IMR-90 (cell line): ENCODE data around the gene LDAH. TPM values are rescaled to one million over a fixed set of nuclear protein-coding genes. Genes with fewer than 3 reads are reported as not detected.
A peak's percentile ranks its signal among the peaks of the same experiment; 100 is the strongest.

Experiments
- ATAC-seq: fragments of 200-7000 bp; cut with Tn5 transposase; 2 replicates; pipeline ENCODE4 v1.9.1; 2020; ENCODE audit warnings: low read depth, mild to moderate bottlenecking, moderate library complexity
- BruUV-seq: library from RNA; stranded (reverse); fragments of 400-500 nt; replicated peaks from 2 replicates; lab custom pipeline; 2021; lab: Mats Ljungman, UMichigan
- CTCF ChIA-PET: fragments of 300-600 bp; formaldehyde crosslinking; extraction: SDS; loops from one replicate; lab custom pipeline; 2021; ENCODE audit warnings: antibody characterized with exemption; lab: Yijun Ruan, JAX
- POLR2A ChIA-PET: fragments of 300-600 bp; sonication (Branson Sonifier 250); formaldehyde crosslinking; loops from one replicate; lab custom pipeline; 2022; ENCODE audit warnings: antibody characterized with exemption; ENCODE audit not compliant: unreplicated experiment; lab: Charles Lee
- DNase-seq: peaks from one replicate; pipeline ENCODE4 v3.0.0; 2013
- H2AFZ ChIP-seq: replicated peaks from 2 replicates; pipeline ENCODE3; 2013; ENCODE audit warnings: low read length, mild to moderate bottlenecking; ENCODE audit not compliant: poor library complexity
- H2AK5ac ChIP-seq: 2 replicates; pipeline ENCODE4 v1.6.1; 2013; ENCODE audit warnings: low read depth, low read length, inconsistent platforms
- H2AK9ac ChIP-seq: replicated peaks from 2 replicates; pipeline ENCODE3; 2013; ENCODE audit warnings: mild to moderate bottlenecking, low read depth, low read length, moderate library complexity; ENCODE audit not compliant: poor library complexity
- H2BK120ac ChIP-seq: 2 replicates; pipeline ENCODE4 v1.6.1; 2013; ENCODE audit warnings: low read depth, low read length, inconsistent platforms
- H2BK15ac ChIP-seq: 3 replicates; pipeline ENCODE4 v1.6.1; 2013; ENCODE audit warnings: low read depth, low read length, inconsistent platforms
- H2BK20ac ChIP-seq: 2 replicates; pipeline ENCODE4 v1.6.1; 2013; ENCODE audit warnings: low read depth, mild to moderate bottlenecking, inconsistent platforms, low read length, moderate library complexity
- H2BK5ac ChIP-seq: 2 replicates; pipeline ENCODE4 v1.6.1; 2013; ENCODE audit warnings: mild to moderate bottlenecking, low read depth, low read length, inconsistent platforms; ENCODE audit not compliant: poor library complexity, severe bottlenecking
- H3K14ac ChIP-seq: replicated peaks from 2 replicates; pipeline ENCODE4 v1.6.1; 2013; ENCODE audit warnings: low read depth, low read length, inconsistent platforms
- H3K18ac ChIP-seq: 2 replicates; pipeline ENCODE4 v1.6.1; 2013; ENCODE audit warnings: low read depth, low read length, control low read depth
- H3K23ac ChIP-seq: 2 replicates; pipeline ENCODE4 v1.6.1; 2013; ENCODE audit warnings: low read depth, low read length, inconsistent platforms
- H3K27ac ChIP-seq: 2 replicates; pipeline ENCODE4 v1.5.1; 2013; ENCODE audit warnings: mild to moderate bottlenecking, control low read depth, low read length; ENCODE audit not compliant: insufficient read depth
- H3K27me3 ChIP-seq: 2 replicates; pipeline ENCODE4 v1.6.1; 2013; ENCODE audit warnings: low read length; ENCODE audit not compliant: control insufficient read depth, insufficient read depth
- H3K36me3 ChIP-seq: 2 replicates; pipeline ENCODE4 v1.6.1; 2013; ENCODE audit warnings: low read length, mixed read lengths; ENCODE audit not compliant: control insufficient read depth, insufficient read depth
- H3K4ac ChIP-seq: 2 replicates; pipeline ENCODE4 v1.6.1; 2013; ENCODE audit warnings: low read depth, low read length, inconsistent platforms
- H3K4me1 ChIP-seq: 2 replicates; pipeline ENCODE4 v1.6.1; 2013; ENCODE audit warnings: low read length, mixed read lengths; ENCODE audit not compliant: control insufficient read depth, insufficient read depth
- H3K4me2 ChIP-seq: 2 replicates; pipeline ENCODE4 v1.6.1; 2013; ENCODE audit warnings: low read depth, mild to moderate bottlenecking, control low read depth, low read length, moderate library complexity
- H3K4me3 ChIP-seq: 2 replicates; pipeline ENCODE4 v1.5.1; 2013; ENCODE audit warnings: low read depth, mild to moderate bottlenecking, control low read depth, low read length, moderate library complexity; ENCODE audit not compliant: insufficient read depth
- H3K56ac ChIP-seq: 2 replicates; pipeline ENCODE4 v1.6.1; 2013; ENCODE audit warnings: low read length, inconsistent platforms; ENCODE audit not compliant: insufficient read depth; ENCODE audit errors: extremely low read depth
- H3K79me1 ChIP-seq, 2 experiments: 2 replicates each; pipeline ENCODE4 v1.6.1; 2013; ENCODE audit warnings: low read length in 2 of 2, inconsistent platforms in 1 of 2, low read depth in 1 of 2
- H3K9ac ChIP-seq: 2 replicates; pipeline ENCODE4 v1.6.1; 2013; ENCODE audit warnings: low read depth, low read length, control low read depth
- H3K9me1 ChIP-seq: 2 replicates; pipeline ENCODE4 v1.6.1; 2013; ENCODE audit warnings: low read length, inconsistent platforms; ENCODE audit not compliant: insufficient read depth
- H3K9me3 ChIP-seq: 2 replicates; pipeline ENCODE4 v1.6.1; 2013; ENCODE audit warnings: low read length; ENCODE audit not compliant: control insufficient read depth, insufficient read depth
- H4K20me1 ChIP-seq: 2 replicates; pipeline ENCODE4 v1.6.1; 2013; ENCODE audit warnings: low read length, inconsistent platforms; ENCODE audit not compliant: insufficient read depth
- H4K5ac ChIP-seq: 2 replicates; pipeline ENCODE4 v1.6.1; 2013; ENCODE audit warnings: mild to moderate bottlenecking, low read depth, low read length, control low read depth
- H4K8ac ChIP-seq, 2 experiments: 2 replicates each; pipeline ENCODE4 v1.6.1; 2013; ENCODE audit warnings: low read depth in 2 of 2, low read length in 2 of 2, control low read depth in 1 of 2, inconsistent platforms in 1 of 2
- H4K91ac ChIP-seq: 2 replicates; pipeline ENCODE4 v1.6.1; 2013; ENCODE audit warnings: low read depth, low read length, inconsistent platforms; ENCODE audit not compliant: insufficient read depth
- CEBPB ChIP-seq: IDR thresholded peaks from 2 replicates; pipeline ENCODE4 v1.6.1; 2012; ENCODE audit warnings: low read depth, low read length, improper control_type of control experiment
- CHD1 ChIP-seq: IDR thresholded peaks from 2 replicates; pipeline ENCODE4 v1.6.1; 2012; ENCODE audit warnings: low read depth, low read length, improper control_type of control experiment
- CTCF ChIP-seq: conservative IDR thresholded peaks from 2 replicates; pipeline ENCODE4 v1.5.1; 2012; ENCODE audit warnings: mild to moderate bottlenecking, low read depth, low read length, improper control_type of control experiment
- FOS ChIP-seq: fragments of 150-350 bp; IDR thresholded peaks from 2 replicates; pipeline ENCODE4 v1.6.1; 2016; ENCODE audit warnings: low read depth, low read length
- MAFK ChIP-seq: IDR thresholded peaks from 2 replicates; pipeline ENCODE4 v1.6.1; 2012; ENCODE audit warnings: low read depth, low read length, improper control_type of control experiment
- MXI1 ChIP-seq: IDR thresholded peaks from 2 replicates; pipeline ENCODE4 v1.6.1; 2012; ENCODE audit warnings: low read depth, mild to moderate bottlenecking, low read length, moderate library complexity, borderline replicate concordance
- NFE2L2 ChIP-seq: fragments of 150-350 bp; IDR thresholded peaks from 2 replicates; pipeline ENCODE4 v1.6.1; 2016; ENCODE audit warnings: low read depth, mild to moderate bottlenecking, low read length
- POLR2A ChIP-seq: IDR thresholded peaks from 2 replicates; pipeline ENCODE4 v1.6.1; 2012; ENCODE audit warnings: mild to moderate bottlenecking, low read depth, low read length
- RAD21 ChIP-seq: IDR thresholded peaks from 2 replicates; pipeline ENCODE4 v1.6.1; 2012; ENCODE audit warnings: low read length, improper control_type of control experiment
- RCOR1 ChIP-seq: IDR thresholded peaks from 2 replicates; pipeline ENCODE4 v1.6.1; 2012; ENCODE audit warnings: mild to moderate bottlenecking, low read length, improper control_type of control experiment; ENCODE audit not compliant: insufficient replicate concordance
- RFX5 ChIP-seq: IDR thresholded peaks from 2 replicates; pipeline ENCODE4 v1.8.0; 2012; ENCODE audit warnings: low read depth, mild to moderate bottlenecking, low read length, moderate library complexity
- SMC3 ChIP-seq: fragments of 150-350 bp; IDR thresholded peaks from 2 replicates; pipeline ENCODE4 v1.6.1; 2016; ENCODE audit warnings: low read depth, mild to moderate bottlenecking, antibody characterized with exemption, low read length, moderate library complexity
- WGBS, 2 experiments: methylation state at CpG; one replicate each; pipeline versions ENCODE4 v1.1.5 to v1.1.7; 2013; ENCODE audit warnings: missing lambda C conversion rate in 2 of 2; ENCODE audit not compliant: insufficient read length in 1 of 2; ENCODE audit errors: extremely low coverage in 2 of 2; 5-methylcytosine and 5-hydroxymethylcytosine counted together
- dilution Hi-C: fragments of 300-500 bp; cut with HindIII; formaldehyde crosslinking; loops from one replicate; pipeline ENCODE4 v1.14.3; 2018; ENCODE audit warnings: low sequenced_read_pairs; ENCODE audit not compliant: unreplicated experiment
- in situ Hi-C: fragments of 300-500 bp; cut with MboI; formaldehyde crosslinking; loops from 3 replicates; pipeline ENCODE4 v1.14.3; 2019; ENCODE audit warnings: low sequenced_read_pairs, inconsistent platforms, mixed read lengths
- intact Hi-C: fragments of 100-400 bp; cut with micrococcal nuclease; formaldehyde crosslinking; loops from 2 replicates; pipeline ENCODE4 v1.10.0; 2022
- polyA plus RNA-seq, 3 experiments: library from polyadenylated mRNA; depleted of rRNA; stranded (reverse); fragments of >200 nt; gene quantifications; 2 replicates each; pipeline ENCODE4 v1.2.3, GENCODE V29; 2012; ENCODE audit warnings: low replicate concordance in 1 of 3
- total RNA-seq: library from RNA; depleted of rRNA; stranded (reverse); fragments of >200 nt; gene quantifications from 2 replicates; pipeline ENCODE4 v1.2.3, GENCODE V29; 2012
- TF ChIP-seq, protein P1 (sequence below): fragments of 150-350 bp; IDR thresholded peaks from 2 replicates; pipeline ENCODE4 v1.6.1; 2016; ENCODE audit warnings: low read depth, mild to moderate bottlenecking, low read length, moderate library complexity, borderline replicate concordance
- TF ChIP-seq, protein P2 (sequence below): fragments of 150-350 bp; IDR thresholded peaks from 2 replicates; pipeline ENCODE4 v1.6.1; 2017; ENCODE audit warnings: mild to moderate bottlenecking, antibody characterized with exemption, low read length, low read depth

Gene LDAH
- total and polyA plus RNA-seq, 2 of the 4 experiments (the other 2 are of a cell fraction): 12.1 to 31.7 TPM

DNA sequence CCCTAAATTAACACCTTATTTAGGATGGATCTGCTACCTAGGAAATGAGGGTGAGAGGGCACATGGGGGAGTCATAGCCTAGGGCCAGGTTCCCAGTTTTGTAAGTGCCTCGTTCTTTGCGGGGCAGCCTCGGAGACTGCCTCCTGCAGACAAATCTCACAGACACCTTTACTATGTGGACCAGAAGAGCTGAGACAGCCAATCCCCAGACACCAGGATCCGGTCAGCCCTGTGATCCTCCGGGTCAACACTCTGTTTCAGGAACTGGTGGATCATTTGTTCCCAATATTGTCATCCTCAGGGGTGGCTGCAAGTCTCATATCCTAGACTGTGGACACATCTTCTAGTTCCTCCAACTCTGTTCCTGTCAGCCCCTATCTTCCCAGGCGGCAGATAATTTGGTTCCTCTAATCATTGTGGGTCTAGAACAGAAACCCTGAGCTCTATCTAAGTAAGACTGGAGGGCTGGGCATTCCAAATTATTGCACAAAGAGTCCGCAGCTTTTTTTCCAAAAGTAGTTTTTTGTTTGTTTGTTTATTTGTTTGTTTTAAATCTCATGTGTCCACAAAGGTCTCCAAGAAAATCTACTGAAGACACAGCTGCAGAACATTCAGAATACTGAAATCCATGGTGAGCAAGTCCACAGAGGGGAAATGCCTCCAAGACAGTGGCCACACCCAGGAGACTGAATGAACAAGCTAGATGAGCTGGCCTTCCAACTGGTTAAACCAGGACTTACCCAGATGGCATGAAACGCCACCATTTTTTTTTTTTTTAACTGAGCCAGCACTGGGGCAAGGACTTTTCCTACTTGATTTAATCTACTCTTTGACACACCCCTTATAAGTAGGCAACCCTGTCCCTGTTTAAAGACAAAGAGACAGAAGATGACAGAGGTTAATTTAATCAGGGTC, 162.1 kb downstream of the LDAH start:
- POLR2A ChIA-PET: interaction anchor here (0.6 kb wide), 1 partner anchor 216 kb away, joined by 14 read pairs; no protein-coding TSS in a partner anchor
- Histone ChIP-seq H3K27me3 (peaks cover 70% of the 10 kb centered on the region), H3K4me1 (peaks cover 5% of the 10 kb centered on the region; the same call in 1 of the 2 replicates), H3K4me2 (no peak overlapping the region), H3K9me1 (no peaks in the 10 kb centered on the region), H2BK20ac (no peak overlapping the region), H3K56ac (no peak overlapping the region), H3K9ac (no peak overlapping the region), H4K91ac (no peak overlapping the region), H3K23ac (no peak overlapping the region), H4K5ac (no peak overlapping the region), H2AFZ (no peak overlapping the region), H2AK9ac (no peak overlapping the region), H2BK120ac (no peak overlapping the region), H3K4me3 (no peak overlapping the region), H2BK5ac (no peak overlapping the region), H3K36me3 (no peaks in the 10 kb centered on the region), H3K14ac (no peak overlapping the region), H3K4ac (no peak overlapping the region), H3K79me1 (no peaks in the 10 kb centered on the region), H3K18ac (no peak overlapping the region), H4K20me1 (peaks cover 16% of the 10 kb centered on the region; the same call in 1 of the 2 replicates), H3K9me3 (no peaks in the 10 kb centered on the region), H4K8ac (no peak overlapping the region), H2AK5ac (no peak overlapping the region), H3K27ac (no peak overlapping the region), H2BK15ac (no peak overlapping the region)
- intact Hi-C loops: loop anchor here (1.0 to 5.0 kb wide), 6 partner anchors 94 to 457 kb away; no protein-coding TSS in a partner anchor
- ATAC-seq (no peak), DNase-seq (peak; percentile 17)
- dilution Hi-C loops: no loop called here
- in situ Hi-C loops: loop anchor here (5.0 to 25.0 kb wide), 2 partner anchors 302 to 1102 kb away; no protein-coding TSS in a partner anchor
- CTCF ChIA-PET: interaction anchor here (0.6 to 2.9 kb wide), 21 partner anchors 10 to 1038 kb away, joined by 3 to 54 read pairs (median 4); partner anchors contain the start of gene HS1BP3
- no TSS peak for BruUV-seq
- 48% methylated on average over 2 of the region's 8 CpGs; no CpG with 5 or more reads in 1 of the 2 experiments for WGBS, 2 experiments
- no peak for TF ChIP-seq CEBPB
- no peak for TF ChIP-seq RAD21
- no peak for TF ChIP-seq NFE2L2
- no peak for TF ChIP-seq MAFK
- TF ChIP-seq CHD1: no peak
- TF ChIP-seq POLR2A: no peak
- TF ChIP-seq RCOR1: no peak
- TF ChIP-seq, protein P1, sequence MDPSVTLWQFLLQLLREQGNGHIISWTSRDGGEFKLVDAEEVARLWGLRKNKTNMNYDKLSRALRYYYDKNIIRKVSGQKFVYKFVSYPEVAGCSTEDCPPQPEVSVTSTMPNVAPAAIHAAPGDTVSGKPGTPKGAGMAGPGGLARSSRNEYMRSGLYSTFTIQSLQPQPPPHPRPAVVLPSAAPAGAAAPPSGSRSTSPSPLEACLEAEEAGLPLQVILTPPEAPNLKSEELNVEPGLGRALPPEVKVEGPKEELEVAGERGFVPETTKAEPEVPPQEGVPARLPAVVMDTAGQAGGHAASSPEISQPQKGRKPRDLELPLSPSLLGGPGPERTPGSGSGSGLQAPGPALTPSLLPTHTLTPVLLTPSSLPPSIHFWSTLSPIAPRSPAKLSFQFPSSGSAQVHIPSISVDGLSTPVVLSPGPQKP: no peak
- TF ChIP-seq RFX5: no peak
- no peak for TF ChIP-seq MXI1
- no peak for TF ChIP-seq SMC3
- TF ChIP-seq, protein P2, sequence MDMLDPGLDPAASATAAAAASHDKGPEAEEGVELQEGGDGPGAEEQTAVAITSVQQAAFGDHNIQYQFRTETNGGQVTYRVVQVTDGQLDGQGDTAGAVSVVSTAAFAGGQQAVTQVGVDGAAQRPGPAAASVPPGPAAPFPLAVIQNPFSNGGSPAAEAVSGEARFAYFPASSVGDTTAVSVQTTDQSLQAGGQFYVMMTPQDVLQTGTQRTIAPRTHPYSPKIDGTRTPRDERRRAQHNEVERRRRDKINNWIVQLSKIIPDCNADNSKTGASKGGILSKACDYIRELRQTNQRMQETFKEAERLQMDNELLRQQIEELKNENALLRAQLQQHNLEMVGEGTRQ: no peak
- TF ChIP-seq FOS: no peak
- no peak for TF ChIP-seq CTCF
